Upper lobe of left lung (tissue), 6 donors: ENCODE results near the gene BEGAIN. TPM values are rescaled to one million over a fixed set of nuclear protein-coding genes. Genes with fewer than 3 reads are reported as not detected.

ENCODE experiments used
- ATAC-seq, 2 donors: fragments of 200-7000 bp; cut with Tn5 transposase; one replicate each; pipeline ENCODE4 v1.9.1; 2022; ENCODE audit warnings: mild to moderate bottlenecking in 2 of 2, moderate library complexity in 2 of 2; ENCODE audit not compliant: low FRiP score in 2 of 2
- DNase-seq, 2 donors: peaks; one replicate each; pipeline ENCODE4 v3.0.0-alpha.2; 2019 to 2020
- H3K27ac ChIP-seq, 4 donors: fragments of 200-600 bp; sonication (generic); one replicate each; pipeline ENCODE4 v1.5.1; 2016 to 2019
- H3K27me3 ChIP-seq, 4 donors: fragments of 200-600 bp; sonication (generic); one replicate each; pipeline ENCODE4 v1.5.1; 2017 to 2019
- H3K36me3 ChIP-seq, 4 donors: fragments of 200-600 bp; sonication (generic); one replicate each; pipeline ENCODE4 v1.5.1; 2016 to 2019
- H3K4me1 ChIP-seq, 4 donors: fragments of 200-600 bp; sonication (generic); one replicate each; pipeline ENCODE4 v1.5.1; 2018 to 2019
- H3K4me3 ChIP-seq, 4 donors: fragments of 200-600 bp; sonication (generic); one replicate each; pipeline ENCODE4 v1.5.1; 2017 to 2019; ENCODE audit warnings: mild to moderate bottlenecking in 2 of 4, moderate library complexity in 1 of 4
- H3K9me3 ChIP-seq, 4 donors: fragments of 200-600 bp; sonication (generic); one replicate each; pipeline ENCODE4 v1.5.1; 2018 to 2019
- CTCF ChIP-seq, 6 experiments: fragments of 450-650 bp in 4 of 6; fragments of 200-600 bp in 2 of 6; sonication (generic) in 2 of 6; IDR thresholded peaks; one replicate each; pipeline ENCODE4 v1.5.1; 2016 to 2019; ENCODE audit warnings: antibody characterized with exemption in 6 of 6
- EP300 ChIP-seq, 4 donors: sonication (generic); formaldehyde crosslinking; IDR thresholded peaks; one replicate each; pipeline ENCODE4 v1.5.1; 2017; ENCODE audit warnings: antibody characterized with exemption in 4 of 4, control low read depth in 2 of 4
- POLR2A ChIP-seq, 4 donors: fragments of 450-650 bp; IDR thresholded peaks; one replicate each; pipeline ENCODE4 v1.5.1; 2016 to 2017; ENCODE audit warnings: antibody characterized with exemption in 4 of 4, mild to moderate bottlenecking in 2 of 4
- POLR2AphosphoS5 ChIP-seq, 2 donors: sonication (generic); formaldehyde crosslinking; IDR thresholded peaks; one replicate each; pipeline ENCODE4 v1.5.1; 2017; ENCODE audit warnings: antibody characterized with exemption in 2 of 2
- WGBS, 2 donors: methylation state at CpG; one replicate each; pipeline ENCODE4 v1.1.5; 2017 to 2018; 5-methylcytosine and 5-hydroxymethylcytosine counted together
- small RNA-seq, 4 donors: library from RNA; depleted of rRNA; stranded (forward); fragments of <200 nt; gene quantifications; one replicate each; pipeline ENCODE3, GENCODE V24; 2016
- total RNA-seq, 6 donors: library from RNA; depleted of rRNA in 4 of 6; stranded (reverse); fragments of >200 nt in 4 of 6; gene quantifications; one replicate each; pipeline versions ENCODE4 v1.1.0 to v1.2.1, GENCODE V29; 2016 to 2021
- donor health status: DM: no; HTN: no; CAD: no; lungs with moderate emphysema.
- donor health status: DM: no; HTN: yes; CAD: no; lungs with severe emphysema.

The BEGAIN gene
- total RNA-seq, 6 donors from 2014 or later: under 0.01 to 2.0 (median 0.88) TPM

- H3K27ac ChIP-seq: no peak overlapping the region
- H3K9me3 ChIP-seq: no peaks in the 10 kb centered on the region
- WGBS, 2 donors: 86 to 89% methylated on average over 4 of the region's 4 CpGs
- H3K36me3 ChIP-seq: peaks cover 0 to 2% (median under 1%) of the 10 kb centered on the region in 4 donors
- H3K4me3 ChIP-seq: no peak overlapping the region
- ATAC-seq: no peak
- no peak for TF ChIP-seq POLR2AphosphoS5 (IDR thresholded peaks at IDR 0.05)
- no peak for TF ChIP-seq EP300 (IDR thresholded peaks at IDR 0.05)
- no peak for TF ChIP-seq CTCF (IDR thresholded peaks at IDR 0.05)
- TF ChIP-seq POLR2A (IDR thresholded peaks at IDR 0.05): no peak
- no peak for DNase-seq
- H3K4me1 ChIP-seq: no peaks in the 10 kb centered on the region
- H3K27me3 ChIP-seq: no peaks in the 10 kb centered on the region
These were observed 97.0 kb downstream of the BEGAIN start for GRCh38 chr14:100490252-100490651.

DNA sequence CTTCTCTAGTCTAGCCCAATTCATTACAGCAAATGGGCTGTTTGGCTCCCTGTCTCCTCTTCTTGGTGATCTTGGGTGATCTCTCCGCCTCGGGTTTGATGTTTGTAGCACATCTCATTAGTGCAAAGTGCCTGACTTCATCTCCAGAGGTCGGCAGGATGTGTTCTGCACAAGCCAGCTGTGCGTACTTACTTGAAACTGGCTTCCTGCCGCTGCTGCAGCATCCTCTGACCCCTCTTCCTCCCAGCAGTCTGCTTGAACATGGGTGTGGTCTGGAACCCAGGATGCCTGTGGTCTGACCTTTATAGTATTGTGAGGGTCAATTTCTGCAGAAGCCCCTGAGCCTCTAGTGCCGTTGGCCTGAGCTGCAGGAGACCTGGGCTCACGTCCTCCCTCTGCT lies 99.2 kb downstream of the BEGAIN start:
- WGBS, 2 donors: 73 to 75% methylated on average over 7 of the region's 7 CpGs
- H3K27ac ChIP-seq: no peak overlapping the region
- H3K4me1 ChIP-seq: no peaks in the 10 kb centered on the region
- H3K4me3 ChIP-seq: no peak overlapping the region
- ATAC-seq (no peak), DNase-seq (no peak)
- no peaks in the 10 kb centered on the region for H3K9me3 ChIP-seq
- TF ChIP-seq POLR2A (IDR thresholded peaks at IDR 0.05): no peak
- TF ChIP-seq CTCF (IDR thresholded peaks at IDR 0.05): no peak
- no peak for TF ChIP-seq POLR2AphosphoS5 (IDR thresholded peaks at IDR 0.05)
- no peak for TF ChIP-seq EP300 (IDR thresholded peaks at IDR 0.05)
- H3K36me3 ChIP-seq: peaks cover 0 to 12% (median 7%) of the 10 kb centered on the region in 4 donors
- H3K27me3 ChIP-seq: no peaks in the 10 kb centered on the region

DNA sequence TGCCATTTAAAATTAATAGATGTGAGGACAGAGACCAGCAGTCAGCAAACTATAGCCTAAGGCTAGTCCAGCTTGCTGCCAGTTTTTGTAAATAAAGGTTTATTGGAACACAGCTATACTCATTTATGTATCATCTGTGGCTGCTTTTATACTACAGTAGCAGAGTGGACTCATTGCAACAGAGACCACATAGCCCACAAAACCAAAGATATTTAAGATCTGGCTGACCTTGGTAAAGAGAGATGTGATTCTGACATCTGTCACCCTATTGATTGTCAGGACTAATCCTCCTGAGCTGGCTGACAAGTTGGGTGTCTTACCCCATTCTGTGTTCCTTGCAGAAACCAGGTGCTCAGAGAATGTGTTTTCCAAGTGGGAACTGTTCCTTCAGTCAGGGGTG lies 99.9 kb downstream of the BEGAIN start:
- H3K4me1 ChIP-seq: no peaks in the 10 kb centered on the region
- DNase-seq: no peak
- H3K36me3 ChIP-seq: peaks cover 0 to 12% (median 7%) of the 10 kb centered on the region in 4 donors
- no peak for TF ChIP-seq EP300 (IDR thresholded peaks at IDR 0.05)
- TF ChIP-seq CTCF (IDR thresholded peaks at IDR 0.05): no peak
- TF ChIP-seq POLR2A (IDR thresholded peaks at IDR 0.05): no peak
- TF ChIP-seq POLR2AphosphoS5 (IDR thresholded peaks at IDR 0.05): no peak
- no peak overlapping the region for H3K4me3 ChIP-seq
- ATAC-seq: no peak
- H3K9me3 ChIP-seq: no peaks in the 10 kb centered on the region
- no peaks in the 10 kb centered on the region for H3K27me3 ChIP-seq
- H3K27ac ChIP-seq: no peak overlapping the region

Small RNA genes lying within 50 kb of the gene (small RNA-seq; reads per million reads assigned to genes)
- 0 reads per million in 4 donors for gene RN7SKP92

Other genes starting within 250 kb of the BEGAIN start
- 10 to 100 TPM in 4 of 6 donors, 1 to 10 TPM in 2; 5.5 to 43.0 (median 10.6) TPM for gene WDR25, start 210.9 kb downstream of the BEGAIN start, total RNA-seq
- gene DLK1, start 139.5 kb upstream of the BEGAIN start, total RNA-seq: 1 to 10 TPM in 2 of 6 donors, not detected in 4; 1.7 to 1.8 TPM
- 10 to 100 TPM in 4 of 6 donors, 1 to 10 TPM in 2; 3.9 to 39.8 (median 17.5) TPM for gene MEG3, start 238.7 kb upstream of the BEGAIN start, total RNA-seq